Stimulated activated CD4-positive, alpha-beta T cell treated with anti-CD3 and anti-CD28 coated beads, Interleukin-2, amount 100 ng/mL, for 48 hours (primary cell): ENCODE data around the gene FBRSL1.

Experiments
- DNase-seq, 2 donors: peaks; one replicate each; pipeline ENCODE4 v3.0.0-alpha.2; 2020

Gene FBRSL1

DNA sequence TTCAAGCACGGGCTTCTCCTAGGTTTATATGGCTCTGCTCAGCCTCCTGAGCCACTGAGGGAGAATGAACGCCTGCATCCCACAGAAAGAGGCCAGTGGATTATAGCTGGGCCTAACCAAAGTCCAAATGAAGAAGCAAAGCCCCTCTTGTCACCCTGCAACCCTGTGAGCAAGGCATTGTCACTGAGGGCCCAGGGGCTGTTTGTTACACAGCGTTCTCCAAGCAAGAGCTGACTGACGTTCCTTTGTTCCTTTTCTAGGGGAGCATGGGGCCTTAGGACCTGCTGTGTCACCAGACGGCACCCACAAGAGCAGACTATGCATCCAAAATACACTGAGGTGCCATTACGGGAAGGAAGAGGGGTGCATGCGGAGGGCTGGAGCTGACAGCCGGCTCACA lies 4.3 kb upstream of the FBRSL1 start:
- DNase-seq = no peak

DNA sequence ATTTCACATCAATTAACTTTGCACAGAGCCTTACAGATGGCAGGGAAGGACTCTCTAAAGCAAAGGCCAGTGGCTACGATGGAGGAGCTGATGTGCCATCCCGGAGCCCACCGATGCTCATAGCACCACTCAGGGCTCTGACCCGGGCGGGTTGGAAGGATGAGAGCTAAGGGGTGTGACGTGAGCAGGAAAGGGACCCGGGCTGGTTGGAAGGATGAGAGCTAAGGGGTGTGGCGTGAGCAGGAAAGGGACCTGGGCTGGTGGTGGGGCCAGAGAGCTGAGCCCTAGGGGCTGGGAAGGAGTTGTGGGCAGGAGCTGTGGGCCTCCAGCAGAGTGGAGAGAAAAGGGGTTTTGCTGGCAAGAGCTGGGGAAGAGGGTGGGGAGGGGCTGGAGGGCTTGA lies 3.8 kb upstream of the FBRSL1 start:
- no peak for DNase-seq

DNA sequence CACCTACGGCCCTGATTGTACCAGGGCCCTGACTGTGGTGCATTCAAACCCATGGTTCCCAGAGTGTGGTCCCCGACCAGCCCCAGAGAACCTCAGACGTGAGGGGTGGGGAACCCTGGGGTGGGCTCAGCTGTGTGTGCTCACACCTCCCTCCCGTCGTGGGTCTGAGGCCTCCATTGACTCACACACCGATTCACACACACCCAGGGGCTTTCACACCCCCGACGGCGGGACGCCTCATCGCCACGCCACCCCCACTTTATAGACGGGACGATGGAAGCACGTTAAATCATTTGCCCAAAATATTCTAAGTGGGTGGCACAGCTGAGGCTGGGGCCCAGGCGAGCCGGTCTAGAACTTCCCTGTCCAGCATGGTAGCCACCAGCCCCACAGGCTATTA lies 3.4 kb upstream of the FBRSL1 start:
- no peak for DNase-seq

DNA sequence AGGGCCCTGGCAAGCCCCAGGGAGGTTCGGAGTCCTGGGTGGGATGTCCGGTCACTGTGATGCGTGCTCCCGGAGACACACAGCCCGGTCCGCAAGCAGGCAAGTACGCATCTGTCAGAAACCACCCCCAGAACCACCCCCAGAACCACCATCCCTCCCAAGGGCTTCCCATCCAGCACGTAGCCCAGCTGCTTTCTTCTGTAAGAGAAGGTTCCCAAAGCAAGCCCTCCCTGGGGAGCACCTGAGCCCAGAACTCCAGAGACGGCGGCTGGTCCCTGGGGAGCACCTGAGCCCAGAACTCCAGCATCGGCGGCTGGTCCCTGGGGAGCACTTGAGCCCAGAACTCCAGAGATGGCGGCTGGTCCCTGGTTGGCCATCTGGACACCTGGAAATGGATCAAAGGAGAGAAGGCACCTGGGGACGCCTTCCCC lies 2.6 kb upstream of the FBRSL1 start:
- no peak for DNase-seq

DNA sequence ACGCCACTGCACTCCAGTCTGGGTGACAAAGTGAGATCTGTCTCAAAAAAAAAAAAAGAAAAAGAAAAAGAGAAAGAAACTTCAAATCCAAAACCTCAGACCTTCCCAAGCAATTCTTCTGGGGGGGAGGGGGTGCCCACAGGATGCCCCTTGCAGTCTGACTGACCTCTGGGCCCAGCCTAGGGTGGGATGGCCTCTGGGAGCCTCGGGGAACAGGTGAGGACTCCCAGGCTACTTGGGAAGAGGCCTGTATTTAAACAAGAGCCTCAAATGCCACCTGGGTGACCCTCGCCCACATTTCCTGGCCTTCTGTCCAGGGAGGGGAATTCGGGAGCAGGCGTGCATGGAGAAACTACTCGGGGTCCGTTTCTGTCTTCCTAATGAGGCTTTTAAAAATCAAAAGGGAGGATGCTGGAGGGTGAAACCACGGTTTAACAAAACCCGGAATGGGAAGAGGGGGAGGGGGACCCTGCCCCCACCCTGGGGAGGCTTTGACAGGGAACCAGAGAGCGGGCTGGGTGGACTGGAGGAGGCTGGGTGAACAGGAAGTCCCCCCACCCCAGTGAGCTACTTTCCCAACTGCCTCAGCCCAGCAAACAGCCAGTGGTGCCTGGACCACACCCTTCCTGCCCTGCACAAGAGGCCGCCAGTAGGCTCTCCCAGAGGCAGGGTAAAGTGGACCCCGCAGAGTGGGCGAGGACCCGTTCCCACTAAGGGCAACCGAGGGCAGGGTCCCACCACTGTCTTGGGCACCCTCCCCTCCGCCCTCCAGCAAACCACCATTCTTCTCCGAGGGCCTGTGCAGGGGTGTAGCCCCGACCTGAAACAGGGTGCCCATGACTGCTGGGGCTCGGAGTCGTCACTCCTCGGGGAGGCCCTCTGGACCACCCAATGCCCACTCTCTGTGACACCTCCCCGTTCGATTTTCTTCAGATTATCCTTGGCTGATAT lies 1.5 kb upstream of the FBRSL1 start:
- no peak for DNase-seq

DNA sequence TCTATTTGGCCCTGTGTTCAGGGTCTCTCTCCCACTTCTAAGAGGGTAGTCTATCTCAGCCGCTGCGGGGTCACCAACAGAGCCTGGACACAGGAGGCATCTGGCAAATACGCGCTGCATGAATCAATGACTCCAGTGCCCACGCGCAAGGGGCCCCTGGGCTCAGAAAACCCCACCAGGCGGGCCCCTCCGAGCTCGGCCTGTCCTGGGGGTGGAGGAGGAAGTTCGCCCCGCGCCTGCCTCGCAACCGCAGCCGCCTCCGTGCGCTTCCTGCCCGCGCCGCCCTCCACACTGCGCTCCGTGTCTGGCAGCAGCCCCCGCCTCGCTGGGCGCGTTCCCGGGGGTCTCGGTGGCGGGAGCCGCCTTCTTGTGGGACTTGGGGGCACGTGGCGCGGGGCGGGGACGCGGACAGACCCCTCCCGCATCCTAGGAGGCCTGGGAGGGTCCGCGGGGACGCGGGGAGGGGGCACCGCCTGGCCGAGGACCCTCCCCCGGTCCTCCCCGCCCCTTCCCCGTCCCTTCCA lies 811 bp upstream of the FBRSL1 start:
- peak in 1 of 2 donors; percentile 46 for DNase-seq

DNA sequence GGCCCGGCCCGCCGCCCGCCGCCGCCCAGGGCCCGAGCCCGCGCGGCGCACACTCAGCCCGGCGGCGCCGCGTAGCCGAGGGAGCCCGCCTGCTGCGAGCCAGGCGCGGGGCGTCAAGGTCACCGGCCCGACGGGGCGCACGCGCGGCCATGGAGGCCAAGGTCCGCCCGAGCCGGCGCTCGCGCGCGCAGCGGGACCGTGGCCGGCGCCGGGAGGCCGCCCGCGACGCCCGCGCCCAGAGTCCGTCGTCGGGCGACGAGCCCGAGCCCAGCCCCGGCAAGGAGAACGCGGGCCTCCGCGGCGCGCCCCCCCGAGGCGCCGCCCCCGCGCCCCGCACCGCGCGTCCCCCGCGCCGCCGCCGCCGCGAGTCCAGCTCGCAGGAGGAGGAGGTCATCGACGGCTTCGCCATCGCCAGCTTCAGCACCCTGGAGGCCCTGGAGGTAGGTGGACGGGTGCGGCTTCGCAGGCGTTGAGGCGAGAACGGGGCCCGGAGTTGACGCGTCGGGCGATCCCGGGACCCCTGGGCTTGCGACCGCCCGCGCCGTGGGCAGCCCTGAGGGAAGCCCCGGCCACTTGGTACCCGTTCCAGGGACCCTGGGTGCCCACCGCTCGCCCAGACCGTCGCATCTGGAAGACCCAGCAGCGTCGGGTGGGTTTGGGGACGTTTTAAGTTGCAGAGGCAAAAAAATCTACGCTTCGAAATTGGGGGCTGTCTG lies 629 bp downstream of the FBRSL1 start:
- no peak for DNase-seq

DNA sequence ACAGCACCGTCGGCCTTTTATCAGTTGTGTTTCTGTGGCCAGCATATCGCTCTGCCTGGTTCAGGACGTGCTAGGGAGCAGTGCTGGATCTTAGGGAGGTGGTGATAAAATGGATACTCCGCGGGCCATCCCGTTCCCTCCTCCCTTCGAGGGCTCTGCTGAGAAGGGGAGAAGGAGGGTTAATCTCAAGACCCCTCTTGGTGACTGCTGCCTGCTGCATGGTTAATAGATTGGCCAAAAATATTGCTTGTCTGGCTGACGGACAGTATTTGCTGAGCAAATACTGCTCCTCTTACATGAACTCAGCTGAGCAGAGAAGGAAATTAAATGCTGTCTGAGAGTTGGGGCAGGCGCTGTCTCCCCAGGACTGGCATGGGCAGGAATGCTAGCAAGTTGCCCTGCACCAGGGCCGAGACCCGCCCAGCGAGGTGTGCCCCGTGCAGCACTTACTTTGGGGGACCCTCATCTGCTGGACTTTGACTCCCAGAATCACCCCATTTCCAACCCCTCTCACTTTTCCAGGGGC lies 1.2 kb downstream of the FBRSL1 start:
- DNase-seq = no peak

DNA sequence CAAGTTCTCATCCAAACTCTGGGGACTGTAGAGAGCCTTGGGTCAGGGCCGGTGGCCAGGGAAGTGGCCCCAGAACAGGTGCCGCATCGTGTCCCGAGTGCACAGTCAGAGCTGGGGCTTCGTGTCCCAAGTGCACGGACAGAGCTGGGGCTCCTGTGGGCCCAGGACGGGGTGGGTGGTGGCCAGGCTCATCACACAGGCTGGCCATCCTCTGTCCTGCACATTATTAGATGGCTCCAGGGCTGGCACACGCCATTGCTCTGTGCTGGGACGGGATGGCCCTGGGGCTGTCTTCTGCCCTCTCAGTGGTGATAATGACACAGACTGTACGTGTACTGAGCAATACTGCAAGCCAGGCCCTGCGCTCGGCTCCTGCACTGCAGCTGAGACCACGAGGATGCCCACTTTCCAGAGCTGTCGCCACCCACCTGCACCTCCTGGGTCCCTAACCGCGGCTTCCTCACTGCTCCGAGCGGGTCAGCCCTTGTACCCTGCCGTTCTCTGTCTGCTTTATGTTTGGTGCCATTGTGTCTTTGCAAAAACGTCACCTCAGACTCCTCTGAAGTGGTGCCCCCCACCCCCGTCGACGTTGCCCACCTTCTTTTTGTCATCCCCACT lies 1.9 kb downstream of the FBRSL1 start:
- no peak for DNase-seq

DNA sequence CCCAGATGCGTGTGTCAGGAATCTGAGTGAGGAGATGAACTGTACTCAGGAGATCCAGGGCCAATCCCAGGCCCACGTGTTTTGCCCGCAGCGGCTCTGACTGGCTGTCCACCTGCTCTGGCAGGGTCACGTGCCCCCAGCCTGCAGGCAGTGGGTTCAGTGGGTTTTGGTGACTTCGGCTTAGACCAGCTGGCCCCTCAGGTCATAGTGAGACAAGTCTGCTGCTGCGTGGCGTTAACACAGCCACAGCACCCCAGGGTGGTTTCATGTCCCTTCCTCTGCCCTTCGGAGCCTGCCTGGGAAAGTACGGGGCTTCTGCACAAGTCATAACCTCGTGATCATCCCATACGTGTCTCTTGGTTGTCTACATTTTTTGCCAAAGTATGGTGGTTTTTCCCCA lies 2.6 kb downstream of the FBRSL1 start:
- no peak for DNase-seq

DNA sequence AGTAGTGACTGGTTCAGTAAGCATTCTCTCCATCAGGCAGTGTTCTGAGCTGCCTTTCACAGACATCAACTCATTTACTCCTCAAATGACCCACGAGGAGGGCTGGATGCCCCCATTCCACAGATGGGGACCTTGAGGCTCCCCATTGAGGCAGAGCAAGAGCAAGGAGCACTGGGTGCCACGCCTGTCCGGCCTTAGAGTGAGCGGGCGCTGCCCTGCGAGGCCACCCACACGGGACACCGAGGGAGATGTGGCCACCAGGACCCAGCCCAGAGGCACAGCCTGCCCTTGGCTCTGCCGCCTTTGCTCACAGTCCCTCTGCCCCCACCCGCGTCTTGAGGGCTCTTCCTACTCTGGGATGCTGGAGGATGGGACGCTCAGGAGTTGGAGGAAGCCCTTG lies 3.0 kb downstream of the FBRSL1 start:
- DNase-seq = no peak

DNA sequence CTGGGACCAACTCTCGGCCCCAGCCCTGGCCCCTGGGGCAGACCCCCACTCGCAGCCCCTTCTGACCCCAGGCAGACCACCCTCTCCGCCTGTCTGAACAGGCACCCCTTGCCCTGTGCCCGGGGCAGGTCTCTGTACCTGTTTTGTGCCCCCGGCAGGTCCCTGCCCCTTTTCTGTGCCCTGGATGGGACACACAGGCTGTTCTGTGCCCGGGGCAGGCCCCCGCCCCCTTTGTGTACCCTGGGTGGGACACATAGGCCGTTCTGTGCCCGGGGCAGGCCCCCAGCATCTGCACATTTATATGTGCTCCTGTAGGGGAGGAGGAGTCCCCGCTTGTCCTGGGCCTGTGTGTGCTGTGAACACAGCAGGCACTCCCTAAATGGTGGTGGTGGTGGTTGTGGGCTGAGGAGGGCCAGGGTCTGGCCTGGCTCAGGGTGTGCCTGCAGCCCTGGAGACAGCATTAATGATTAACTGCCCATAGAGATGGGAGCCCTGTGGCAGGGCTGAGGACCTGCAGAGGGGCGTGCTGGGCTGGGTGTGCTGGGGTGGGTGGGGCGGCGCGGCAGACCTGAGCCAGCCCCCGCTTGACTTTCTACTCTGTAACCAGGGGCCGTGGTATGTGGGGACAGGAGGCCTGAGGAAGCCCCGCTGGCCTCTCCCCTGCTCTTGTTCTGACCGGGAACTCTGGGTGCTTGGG lies 3.7 kb downstream of the FBRSL1 start:
- DNase-seq = no peak

DNA sequence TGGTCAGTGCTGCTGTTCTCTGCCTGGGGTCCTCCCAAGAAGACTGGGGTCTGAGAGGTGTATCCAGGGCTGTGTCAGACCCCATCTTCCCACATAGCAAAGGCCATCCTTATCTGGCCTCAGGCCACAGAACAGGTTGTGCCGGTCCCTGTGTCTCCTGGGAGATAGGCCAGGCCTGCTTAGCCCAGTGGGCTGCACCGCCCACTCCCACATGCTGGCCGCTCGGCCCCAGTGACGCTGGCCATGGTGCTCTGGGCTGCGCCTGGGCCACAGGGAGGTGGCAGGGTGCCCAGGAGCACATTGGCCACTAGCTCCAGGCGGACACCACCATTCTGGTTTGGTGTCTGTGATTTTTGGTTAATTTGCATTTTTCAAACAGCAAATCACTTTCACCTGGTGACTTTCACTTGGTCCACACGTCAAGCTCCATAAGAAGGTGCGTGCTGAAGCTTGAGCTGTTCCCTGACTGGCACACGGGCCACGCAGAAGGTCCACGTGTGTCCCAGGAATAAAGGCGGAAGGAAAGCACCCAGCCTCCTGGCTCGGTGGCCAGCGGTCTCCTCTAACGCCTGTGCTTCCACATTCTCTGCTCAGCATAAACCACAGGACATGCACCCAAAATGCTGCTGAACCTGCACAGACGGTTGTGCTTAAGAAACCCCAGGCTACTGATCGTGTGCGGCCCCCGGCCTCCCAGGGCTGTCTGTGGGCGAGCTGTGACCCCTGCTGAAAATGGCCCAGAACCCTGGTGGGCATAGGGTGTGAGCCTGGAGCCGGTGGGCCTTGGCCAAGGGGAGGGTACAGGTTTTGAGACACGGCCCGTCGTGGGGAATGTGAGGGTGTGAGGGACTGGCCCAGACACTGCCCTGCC lies 4.6 kb downstream of the FBRSL1 start:
- no peak for DNase-seq

DNA sequence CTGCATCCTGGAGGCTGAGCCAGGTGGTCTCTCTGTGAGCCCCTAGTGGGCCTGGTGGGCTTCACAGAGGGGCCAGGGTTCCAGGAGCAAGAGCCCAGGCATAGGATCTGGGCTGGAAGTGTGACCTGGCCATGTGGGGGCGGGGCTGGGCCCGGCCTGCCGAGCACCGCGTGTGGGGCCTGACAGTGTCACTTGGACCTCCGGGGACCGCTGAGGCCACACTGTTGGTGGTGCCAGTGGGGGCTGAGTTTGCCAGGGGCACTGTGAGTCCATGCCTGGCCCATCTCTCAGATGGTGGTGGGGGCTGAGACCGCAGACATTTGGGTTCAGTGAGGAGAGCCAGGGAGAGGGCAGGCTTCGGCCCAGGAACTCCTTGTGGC lies 5.2 kb downstream of the FBRSL1 start:
- no peak for DNase-seq

DNA sequence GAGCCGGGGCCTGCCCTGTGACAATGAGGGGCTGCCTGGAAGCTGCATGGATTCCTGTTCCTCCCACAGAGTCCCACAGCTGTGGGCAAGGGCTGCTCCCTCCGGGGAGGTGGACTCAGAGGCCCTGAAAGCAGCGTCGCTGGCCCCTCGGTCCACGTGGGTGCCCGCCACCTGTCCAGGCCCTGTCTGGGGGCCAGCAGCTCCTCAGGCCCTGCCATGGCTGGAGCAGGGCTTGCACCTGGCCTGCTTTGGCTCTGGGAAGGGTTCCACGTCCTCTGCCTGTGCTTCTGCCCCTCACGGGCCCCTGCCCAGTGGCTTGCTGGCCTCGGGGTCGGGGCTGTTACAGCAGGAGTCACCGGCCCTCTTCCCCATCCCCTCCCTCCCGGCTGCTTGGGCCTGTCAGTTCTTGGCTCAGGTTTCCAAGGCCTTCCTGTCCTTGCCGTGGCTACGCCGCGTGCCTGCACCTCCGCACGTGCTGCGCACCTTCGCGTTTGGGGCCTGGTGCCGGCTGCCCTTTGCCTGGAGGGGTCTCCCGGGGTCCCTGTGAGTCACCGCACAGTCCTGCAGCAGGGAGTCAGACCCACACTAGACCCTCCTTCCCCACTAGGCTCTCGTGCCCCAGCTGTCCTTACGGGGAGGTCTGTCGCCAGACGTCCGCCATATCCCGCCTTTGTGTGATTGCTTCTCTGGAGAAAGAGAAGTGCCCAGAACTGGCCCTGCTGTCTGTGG lies 5.8 kb downstream of the FBRSL1 start:
- no peak for DNase-seq

DNA sequence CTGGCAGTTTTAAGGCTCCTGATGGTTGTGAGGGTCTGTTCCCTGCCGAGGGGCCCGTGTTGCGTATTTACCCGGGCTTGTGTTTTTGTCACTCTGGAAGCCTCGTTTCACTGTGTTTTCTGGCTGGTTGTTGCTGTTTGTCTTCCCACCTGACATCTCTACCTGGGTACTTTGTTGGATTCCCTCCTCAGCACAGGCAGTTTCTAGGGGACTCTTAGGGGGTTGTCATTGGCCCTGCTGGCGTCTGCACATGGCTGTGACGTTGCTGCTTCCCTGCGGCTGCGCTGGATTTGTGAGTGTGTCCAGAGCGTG lies 6.4 kb downstream of the FBRSL1 start:
- DNase-seq = no peak

DNA sequence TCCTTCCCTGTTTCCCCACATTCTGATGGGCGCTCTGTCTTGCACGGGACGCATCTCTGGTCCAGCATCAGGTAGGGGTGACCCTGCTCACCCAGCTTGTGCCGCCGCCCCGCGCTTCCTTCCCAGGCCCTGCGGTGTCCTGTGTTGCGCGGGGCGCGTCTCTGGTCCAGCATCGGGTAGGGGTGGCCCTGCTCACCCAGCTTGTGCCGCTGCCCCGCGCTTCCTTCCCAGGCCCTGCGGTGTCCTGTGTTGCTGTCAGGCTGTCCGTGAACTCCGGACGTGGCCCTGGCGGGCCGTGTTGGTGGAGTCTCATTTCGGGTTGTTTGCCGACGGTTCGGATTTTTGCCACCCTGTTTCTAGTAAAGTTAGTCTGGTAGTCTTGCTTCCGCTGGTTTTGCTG lies 6.8 kb downstream of the FBRSL1 start:
- no peak for DNase-seq

DNA sequence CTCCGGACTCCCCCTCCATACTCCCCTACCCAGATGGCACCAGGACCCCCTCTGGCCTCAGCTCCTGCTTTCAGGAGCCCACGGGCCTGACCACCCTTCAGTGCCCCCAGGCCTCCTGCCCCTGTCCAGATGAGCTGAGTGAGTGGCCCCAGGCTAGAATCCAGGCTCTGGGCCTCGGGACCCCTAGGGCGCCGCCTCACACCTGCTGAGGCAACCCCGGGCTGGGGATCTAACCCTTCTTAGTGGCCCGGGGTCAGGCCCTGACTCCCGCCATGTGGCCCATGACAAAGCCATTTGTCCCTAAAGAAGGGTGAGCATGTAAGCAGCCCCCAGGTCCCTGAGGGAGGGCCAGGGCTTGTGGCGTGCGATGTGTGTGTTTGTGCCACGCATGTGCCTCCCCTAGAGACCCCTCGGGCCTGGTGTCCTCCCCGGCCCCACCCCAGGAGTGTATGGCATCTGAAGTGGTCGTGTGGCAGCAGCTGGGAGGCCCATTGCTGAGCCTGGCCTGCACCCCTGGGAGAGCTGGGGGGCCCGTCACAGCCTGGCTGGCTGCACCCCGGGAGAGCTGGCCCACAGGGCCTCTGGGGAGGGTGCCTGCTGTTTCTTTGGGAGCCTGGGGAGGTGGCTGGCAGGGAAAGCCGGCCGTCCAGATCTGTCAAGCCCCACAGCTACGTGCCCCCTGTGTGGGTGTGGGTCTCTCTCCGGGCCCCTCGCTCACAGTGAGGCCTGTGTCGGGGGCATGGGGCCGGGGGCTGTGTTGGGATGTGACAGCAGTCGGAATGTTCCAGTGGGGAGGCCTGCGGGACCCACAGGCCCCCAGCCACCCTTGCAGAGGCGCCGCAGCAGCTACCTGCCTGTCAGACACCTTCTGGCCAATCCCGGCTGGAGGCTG lies 7.8 kb downstream of the FBRSL1 start:
- no peak for DNase-seq

DNA sequence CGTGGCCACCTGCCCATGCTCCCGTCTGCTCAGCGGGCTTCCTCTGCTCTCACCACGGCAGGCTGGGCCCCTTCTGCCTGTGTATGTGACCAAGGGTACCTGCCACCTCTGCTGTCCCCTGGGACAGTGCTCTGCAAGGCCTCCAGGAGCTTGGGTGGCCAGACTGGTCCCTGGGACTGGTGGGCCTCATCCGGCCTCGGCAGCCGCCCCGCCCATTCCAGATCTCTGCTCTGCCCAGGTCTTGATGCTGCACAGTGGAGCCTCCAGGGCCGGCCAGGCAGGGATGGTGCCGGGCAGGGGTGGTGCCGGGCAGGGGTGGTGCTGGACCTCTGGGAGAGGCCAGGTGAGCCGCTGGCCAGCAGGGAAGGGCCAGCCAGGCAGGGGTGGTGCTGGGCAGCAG lies 9.0 kb downstream of the FBRSL1 start:
- no peak for DNase-seq
